HG02938 (cell line): ENCODE data around the gene GLS.
A peak's percentile ranks its signal among the peaks of the same experiment; 100 is the strongest.
"Not testable (repeated sequence)": the region's sequence is repeated elsewhere in the genome, so short reads cannot be mapped to it uniquely, and the experiment has no call there.

Experiments
- ATAC-seq: cut with Tn5 transposase; IDR thresholded peaks from one replicate; pipeline ENCODE4 v1.9.1; 2021; ENCODE audit warnings: mild to moderate bottlenecking, moderate library complexity; ENCODE audit not compliant: unreplicated experiment

GLS gene

GRCh38 chr2:190880378-190881083 is at the start of gene GLS:
GLS (plus strand) TSS chr2:190880821; CDS start chr2:190881085, 264 bp downstream.
- peak; percentile 77 for ATAC-seq

- ATAC-seq: no peak
These were observed 48.7 kb upstream of the GLS start for GRCh38 chr2:190831941-190832340.

- no peak for ATAC-seq
These were observed 45.8 kb upstream of the GLS start for GRCh38 chr2:190834890-190835208.

GRCh38 chr2:190835303-190835930 is 45.2 kb upstream of the GLS start:
- no peak for ATAC-seq

GRCh38 chr2:190836767-190837166 is 43.9 kb upstream of the GLS start:
- ATAC-seq: no peak

GRCh38 chr2:190837420-190837819 is 43.2 kb upstream of the GLS start:
- no peak for ATAC-seq

GRCh38 chr2:190837952-190838361 is 42.7 kb upstream of the GLS start:
- no peak for ATAC-seq

GRCh38 chr2:190838492-190838910 is 42.1 kb upstream of the GLS start:
- ATAC-seq: no peak

GRCh38 chr2:190840569-190841172 is 40.0 kb upstream of the GLS start:
- ATAC-seq: no peak

- ATAC-seq: no peak
These were observed 38.7 kb upstream of the GLS start for GRCh38 chr2:190841707-190842505.

GRCh38 chr2:190842606-190843104 is 38.0 kb upstream of the GLS start:
- ATAC-seq: no peak

GRCh38 chr2:190843890-190844699 is 36.5 kb upstream of the GLS start:
- ATAC-seq: peak; percentile 91

GRCh38 chr2:190844700-190845401 is 35.8 kb upstream of the GLS start:
- ATAC-seq: no peak

- ATAC-seq: no peak
These were observed 33.9 kb upstream of the GLS start for GRCh38 chr2:190846746-190847145.

- no peak for ATAC-seq
These were observed 33.0 kb upstream of the GLS start for GRCh38 chr2:190847504-190848081.

GRCh38 chr2:190849774-190850173 is 30.8 kb upstream of the GLS start:
- no peak for ATAC-seq

GRCh38 chr2:190853022-190853421 is 27.6 kb upstream of the GLS start:
- not testable (repeated sequence) for ATAC-seq

- no peak for ATAC-seq
These were observed 26.9 kb upstream of the GLS start for GRCh38 chr2:190853531-190854383.

GRCh38 chr2:190854726-190855125 is 25.9 kb upstream of the GLS start:
- ATAC-seq: no peak
